ENCODE measurements around the gene WRAP73.

GRCh38 chr1:3650248-3651025, 534 bp upstream of the WRAP73 start:
- no peak for TF ChIP-seq CTCF (IDR thresholded peaks at IDR 0.05)
- no peak for TF ChIP-seq POLR2A (IDR thresholded peaks at IDR 0.05)
- peak in 1 of 2 donors; percentile 5 for TF ChIP-seq POLR2AphosphoS5 (IDR thresholded peaks at IDR 0.05; ENCODE audit: insufficient read depth in 1 of 2, low read depth in 1 of 2)
